ENCODE data around the gene NOD2.

Gene NOD2

DNA sequence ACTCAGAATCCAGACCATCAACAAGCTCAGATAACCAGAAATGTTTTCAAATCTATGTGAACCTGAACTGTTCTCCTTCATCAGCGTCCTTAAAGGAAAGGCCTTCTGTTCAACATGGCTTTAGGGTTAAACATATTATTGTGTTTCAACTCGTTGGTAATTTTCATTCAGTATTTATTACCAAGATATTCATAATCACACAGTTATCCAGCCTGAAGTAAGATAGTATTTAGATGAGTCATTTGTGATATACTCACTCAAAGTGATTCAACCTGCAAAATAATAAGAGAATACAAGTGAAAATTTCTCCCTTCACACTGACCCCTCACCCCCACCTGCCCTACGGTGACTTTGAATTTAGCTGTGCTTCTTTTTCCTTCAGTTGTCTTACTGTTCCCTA is 51.5 kb downstream of the NOD2 start:
- no peak for TF ChIP-seq CTCF (IDR thresholded peaks at IDR 0.05; ENCODE audit: extremely low read depth, missing control alignments)
- no peak for DNase-seq (ENCODE audit: low spot score)

DNA sequence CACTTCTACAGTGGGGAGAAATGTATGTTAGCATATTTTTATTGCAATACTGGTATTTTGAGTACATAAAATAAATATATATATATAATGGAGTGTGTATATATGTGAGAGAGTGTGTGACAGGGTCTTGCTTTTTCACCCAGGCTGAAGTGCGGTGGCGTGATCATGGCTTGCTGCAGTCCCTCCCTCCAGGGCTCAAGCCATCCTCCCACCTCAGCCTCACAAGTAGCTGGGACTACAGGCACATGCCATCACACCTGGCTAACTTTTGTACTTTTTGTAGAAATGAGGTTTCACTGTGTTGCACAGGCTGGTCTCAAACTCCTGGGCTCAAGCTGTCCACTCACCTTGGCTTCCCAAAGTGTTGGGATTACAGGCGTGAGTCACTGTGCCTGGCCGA is 52.5 kb downstream of the NOD2 start:
- TF ChIP-seq CTCF (IDR thresholded peaks at IDR 0.05; ENCODE audit: extremely low read depth, missing control alignments), result no peak
- no peak for DNase-seq (ENCODE audit: low spot score)

DNA sequence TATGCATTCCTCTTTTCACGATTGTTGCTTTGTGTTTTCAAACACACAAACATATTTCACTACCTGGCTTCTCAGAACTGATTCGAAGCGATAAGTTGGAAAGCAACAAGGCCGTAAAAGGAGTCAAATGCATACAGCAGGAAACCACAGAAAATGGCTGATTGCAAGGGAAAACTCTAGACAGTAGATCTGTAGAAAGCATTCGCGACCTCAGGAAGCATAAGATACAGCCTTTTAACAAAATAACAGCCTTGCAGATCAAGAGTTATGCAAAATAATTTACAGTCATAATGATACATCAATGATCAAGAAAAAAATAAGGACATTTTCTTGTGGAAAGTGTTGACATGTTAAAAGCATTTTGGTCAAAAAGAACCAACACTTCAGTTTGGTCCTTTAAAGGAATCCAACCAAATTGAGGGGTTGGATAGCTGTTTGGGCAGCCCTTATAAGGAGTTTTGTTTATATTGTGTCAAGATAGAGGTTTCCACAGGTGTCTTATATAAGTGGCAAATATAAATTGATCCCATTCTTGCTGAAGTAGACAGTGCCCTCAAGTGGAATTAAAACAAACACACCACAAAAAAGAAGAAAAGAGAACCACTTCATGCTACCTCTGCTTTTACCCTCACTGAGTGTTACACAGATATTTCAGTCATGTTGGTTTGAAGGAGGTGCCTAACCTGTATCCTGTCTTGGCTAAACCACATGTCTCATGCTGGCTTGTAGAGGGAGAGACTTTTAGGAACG is 54.0 kb downstream of the NOD2 start:
- peak; percentile 16 for TF ChIP-seq CTCF (IDR thresholded peaks at IDR 0.05; ENCODE audit: extremely low read depth, missing control alignments)
- peak; percentile 58 for DNase-seq (ENCODE audit: low spot score)

DNA sequence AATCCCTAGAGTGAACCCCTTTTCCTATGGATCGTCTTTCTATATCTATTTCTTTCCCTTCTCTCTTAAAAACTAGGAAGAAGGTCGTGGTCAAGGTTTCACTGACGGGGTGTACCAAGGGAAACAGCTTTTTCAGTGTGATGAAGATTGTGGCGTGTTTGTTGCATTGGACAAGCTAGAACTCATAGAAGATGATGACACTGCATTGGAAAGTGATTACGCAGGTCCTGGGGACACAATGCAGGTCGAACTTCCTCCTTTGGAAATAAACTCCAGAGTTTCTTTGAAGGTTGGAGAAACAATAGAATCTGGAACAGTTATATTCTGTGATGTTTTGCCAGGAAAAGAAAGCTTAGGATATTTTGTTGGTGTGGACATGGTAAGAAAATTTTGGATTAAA is 58.1 kb downstream of the NOD2 start:
- DNase-seq (ENCODE audit: low spot score), result no peak
- no peak for TF ChIP-seq CTCF (IDR thresholded peaks at IDR 0.05; ENCODE audit: extremely low read depth, missing control alignments)

DNA sequence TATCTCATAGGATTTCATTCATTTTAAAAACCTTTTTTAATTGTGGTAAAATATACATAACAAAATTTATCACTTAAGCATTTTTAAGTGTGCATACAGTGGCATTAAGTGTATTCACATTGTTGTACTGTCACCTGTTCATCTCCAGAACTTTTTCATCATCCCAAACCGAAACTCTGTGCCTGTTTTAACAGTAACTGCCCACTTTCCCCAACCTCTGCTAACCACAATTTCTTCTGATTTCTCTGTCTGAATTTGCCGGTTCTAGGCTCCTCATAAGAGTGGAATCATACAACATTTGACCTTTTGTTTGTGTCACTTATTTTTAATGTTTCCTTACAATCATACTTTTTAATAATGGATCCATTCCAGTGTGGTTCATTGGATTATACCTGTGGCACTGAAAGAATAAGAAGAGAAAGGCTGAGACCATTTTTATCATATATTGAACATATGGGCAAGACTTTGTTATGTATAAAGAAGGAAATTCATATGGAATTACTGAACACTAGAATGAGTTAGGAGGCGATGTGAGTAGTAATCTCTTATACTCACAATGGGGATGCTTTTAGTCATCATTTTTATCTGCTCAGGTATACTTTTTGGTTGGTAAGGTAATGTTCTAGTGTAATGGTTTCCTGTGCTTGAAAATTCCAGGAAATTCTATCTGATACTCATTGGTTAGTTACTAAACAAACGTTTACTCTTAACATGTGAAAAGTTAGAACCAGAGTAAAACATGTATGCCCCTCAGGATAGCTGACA is 59.2 kb downstream of the NOD2 start:
- DNase-seq (ENCODE audit: low spot score), result no peak
- TF ChIP-seq CTCF (IDR thresholded peaks at IDR 0.05; ENCODE audit: extremely low read depth, missing control alignments), result no peak

DNA sequence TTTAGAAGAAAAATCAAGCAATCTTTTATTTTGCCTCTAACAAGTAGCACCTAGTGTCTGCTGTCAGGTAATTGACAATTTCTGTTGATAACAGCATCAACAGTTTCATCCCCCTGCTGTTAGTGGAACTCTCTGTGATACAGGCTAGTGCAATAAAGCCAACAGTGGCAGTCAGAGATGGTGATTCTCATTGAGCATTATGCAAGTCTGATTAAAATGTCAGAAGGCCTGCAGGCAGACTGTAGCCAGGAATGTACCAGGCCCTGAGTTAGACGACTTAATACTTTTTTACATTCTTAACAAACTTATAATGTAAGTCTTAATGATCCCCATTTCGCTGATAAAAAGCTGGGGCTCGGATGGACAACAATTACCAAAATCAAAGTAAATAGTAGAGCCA is 63.1 kb downstream of the NOD2 start:
- no peak for DNase-seq (ENCODE audit: low spot score)
- no peak for TF ChIP-seq CTCF (IDR thresholded peaks at IDR 0.05; ENCODE audit: extremely low read depth, missing control alignments)

DNA sequence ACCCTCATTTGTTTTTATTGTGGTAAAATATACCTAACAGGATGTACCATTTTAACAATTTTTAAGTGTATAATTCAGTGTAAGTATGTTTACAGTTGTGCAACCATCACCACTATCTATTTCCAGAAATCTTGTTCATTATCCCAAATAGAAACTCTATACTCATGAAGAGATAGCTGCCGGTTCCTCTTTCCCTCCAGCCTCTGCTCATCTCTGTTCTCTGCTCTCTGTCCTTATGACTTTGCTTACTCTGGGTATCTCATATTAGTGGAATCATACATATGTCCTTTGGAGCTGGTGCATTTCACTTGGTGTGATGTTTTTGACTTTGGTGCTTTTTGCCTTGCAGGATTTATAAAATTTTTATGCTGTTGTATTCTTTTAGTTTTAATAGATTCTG is 67.9 kb downstream of the NOD2 start:
- no peak for TF ChIP-seq CTCF (IDR thresholded peaks at IDR 0.05; ENCODE audit: extremely low read depth, missing control alignments)
- DNase-seq (ENCODE audit: low spot score), result no peak
